ENCODE data around the gene FANCD2OS.
"Not testable (repeated sequence)": the region's sequence is repeated elsewhere in the genome, so short reads cannot be mapped to it uniquely, and the experiment has no call there.

FANCD2OS gene

DNA sequence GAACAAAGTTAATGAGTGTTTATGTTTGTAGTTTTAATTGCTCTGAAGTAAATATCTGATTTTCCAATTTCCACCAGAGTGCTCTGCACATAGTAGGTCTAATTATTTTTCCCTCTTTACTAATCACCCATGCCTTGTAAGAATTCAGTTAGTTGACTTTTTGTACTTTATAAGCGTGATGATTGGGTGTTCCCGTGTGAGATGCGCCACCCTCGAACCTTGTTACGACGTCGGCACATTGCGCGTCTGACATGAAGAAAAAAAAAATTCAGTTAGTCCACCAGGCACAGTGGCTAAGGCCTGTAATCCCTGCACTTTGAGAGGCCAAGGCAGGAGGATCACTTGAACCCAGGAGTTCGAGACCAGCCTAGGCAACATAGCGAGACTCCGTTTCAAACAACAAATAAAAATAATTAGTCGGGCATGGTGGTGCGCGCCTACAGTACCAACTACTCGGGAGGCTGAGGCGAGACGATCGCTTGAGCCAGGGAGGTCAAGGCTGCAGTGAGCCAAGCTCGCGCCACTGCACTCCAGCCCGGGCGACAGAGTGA is 33.0 kb upstream of the FANCD2OS start:
- H3K9ac ChIP-seq (ENCODE audit: low read length in 5 of 5) = no peak overlapping the region
- no peak overlapping the region for H3K27ac ChIP-seq (ENCODE audit: low read depth, low read length)
- H3K36me3 ChIP-seq (ENCODE audit: control insufficient read depth in 5 of 5, insufficient read depth in 5 of 5, low read length in 5 of 5) = no peaks in the 10 kb centered on the region
- peaks cover 5 to 34% (median 27%) of the 10 kb centered on the region in 5 donors for H3K4me1 ChIP-seq (ENCODE audit: control insufficient read depth in 5 of 5, insufficient read depth in 5 of 5, low read length in 5 of 5)
- no peaks in the 10 kb centered on the region for H3K27me3 ChIP-seq (ENCODE audit: control insufficient read depth in 5 of 5, insufficient read depth in 4 of 5, low read length in 5 of 5)
- no peaks in the 10 kb centered on the region for H3K9me3 ChIP-seq (ENCODE audit: control insufficient read depth in 5 of 5, low read length in 5 of 5)
- peak overlapping the region in 3 of 5 donors; percentile 47 to 82 (median 81) for H3K4me3 ChIP-seq (ENCODE audit: low read depth in 1 of 5, low read length in 5 of 5)

DNA sequence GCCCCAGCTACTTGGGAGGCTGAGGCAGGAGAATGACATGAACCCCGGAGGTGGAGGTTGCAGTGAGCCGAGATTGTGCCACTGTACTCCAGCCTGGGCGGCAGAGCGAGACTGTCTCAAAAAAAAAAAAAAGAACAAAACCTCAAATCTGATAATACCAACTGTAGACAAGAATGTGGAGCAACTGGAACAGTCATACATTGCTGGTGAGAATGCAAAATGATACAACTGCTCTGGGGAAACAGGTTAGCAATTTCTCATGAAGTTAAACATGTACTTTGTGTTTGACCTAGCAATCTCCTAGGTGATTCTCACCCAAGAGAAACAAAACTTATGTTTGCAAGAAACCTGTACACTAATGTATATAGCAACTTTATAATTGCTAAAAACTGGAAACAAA is 29.1 kb upstream of the FANCD2OS start:
- Histone ChIP-seq H3K4me3 (ENCODE audit: low read depth in 1 of 5, low read length in 5 of 5) (no peak overlapping the region), H3K9me3 (ENCODE audit: control insufficient read depth in 5 of 5, low read length in 5 of 5) (no peaks in the 10 kb centered on the region), H3K27ac (ENCODE audit: low read depth, low read length) (no peak overlapping the region), H3K4me1 (ENCODE audit: control insufficient read depth in 5 of 5, insufficient read depth in 5 of 5, low read length in 5 of 5) (peaks cover 0 to 7% (median 4%) of the 10 kb centered on the region in 5 donors), H3K36me3 (ENCODE audit: control insufficient read depth in 5 of 5, insufficient read depth in 5 of 5, low read length in 5 of 5) (no peaks in the 10 kb centered on the region), H3K9ac (ENCODE audit: low read length in 5 of 5) (no peak overlapping the region), H3K27me3 (ENCODE audit: control insufficient read depth in 5 of 5, insufficient read depth in 4 of 5, low read length in 5 of 5) (no peaks in the 10 kb centered on the region)

DNA sequence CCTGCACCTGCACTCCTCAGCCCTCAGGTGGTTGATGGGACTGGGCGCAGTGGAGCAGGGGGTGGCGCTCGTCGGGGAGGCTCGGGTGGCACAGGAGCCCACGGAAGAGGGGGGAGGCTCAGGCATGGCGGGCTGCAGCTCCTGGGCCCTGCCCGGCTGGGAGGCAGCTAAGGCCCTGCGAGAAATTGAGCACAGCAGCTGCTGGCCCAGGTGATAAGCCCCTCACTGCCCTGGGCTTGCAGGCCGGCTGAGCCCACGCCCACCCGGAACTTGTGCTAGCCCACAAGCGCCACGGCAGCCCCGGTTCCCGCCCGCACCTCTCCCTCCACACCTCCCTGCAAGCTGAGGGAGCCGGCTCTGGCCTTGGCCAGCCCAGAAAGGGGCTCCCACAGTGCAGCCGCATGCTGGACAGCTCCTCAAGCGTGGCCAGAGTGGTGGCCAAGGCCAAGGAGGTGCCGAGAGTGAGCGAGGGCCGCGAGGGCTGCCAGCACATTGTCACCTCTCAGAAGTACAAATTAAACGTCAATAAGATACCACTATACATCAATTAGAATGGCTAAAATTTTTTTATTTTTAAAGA is 28.5 kb upstream of the FANCD2OS start:
- Histone ChIP-seq H3K9ac (ENCODE audit: low read length in 5 of 5) (no peak overlapping the region), H3K27ac (ENCODE audit: low read depth, low read length) (no peak overlapping the region), H3K9me3 (ENCODE audit: control insufficient read depth in 5 of 5, low read length in 5 of 5) (no peaks in the 10 kb centered on the region), H3K27me3 (ENCODE audit: control insufficient read depth in 5 of 5, insufficient read depth in 4 of 5, low read length in 5 of 5) (no peaks in the 10 kb centered on the region), H3K36me3 (ENCODE audit: control insufficient read depth in 5 of 5, insufficient read depth in 5 of 5, low read length in 5 of 5) (no peaks in the 10 kb centered on the region), H3K4me3 (ENCODE audit: low read depth in 1 of 5, low read length in 5 of 5) (no peak overlapping the region), H3K4me1 (ENCODE audit: control insufficient read depth in 5 of 5, insufficient read depth in 5 of 5, low read length in 5 of 5) (peaks cover 0 to 4% (median 4%) of the 10 kb centered on the region in 5 donors)

DNA sequence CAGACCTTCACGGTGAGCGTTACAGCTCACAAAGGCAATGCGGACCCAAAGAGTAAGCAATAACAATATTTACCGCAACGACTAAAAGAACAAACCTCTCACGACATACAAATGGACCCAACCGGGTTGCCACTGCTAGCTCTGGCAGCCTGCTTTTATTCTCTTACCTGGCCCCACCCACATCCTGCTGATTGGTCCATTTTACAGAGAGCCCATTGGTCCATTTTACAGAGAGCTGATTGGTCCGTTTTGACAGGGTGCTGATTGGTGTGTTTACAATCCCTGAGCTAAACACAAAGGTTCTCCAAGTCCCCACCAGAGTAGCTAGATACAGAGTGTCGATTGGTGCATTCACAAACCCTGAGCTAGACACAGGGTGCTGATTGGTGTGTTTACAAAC is 27.8 kb upstream of the FANCD2OS start:
- H3K27me3 ChIP-seq (ENCODE audit: control insufficient read depth in 5 of 5, insufficient read depth in 4 of 5, low read length in 5 of 5); H3K9ac ChIP-seq (ENCODE audit: low read length in 5 of 5); H3K27ac ChIP-seq (ENCODE audit: low read depth, low read length); H3K4me1 ChIP-seq (ENCODE audit: control insufficient read depth in 5 of 5, insufficient read depth in 5 of 5, low read length in 5 of 5); H3K36me3 ChIP-seq (ENCODE audit: control insufficient read depth in 5 of 5, insufficient read depth in 5 of 5, low read length in 5 of 5); H3K4me3 ChIP-seq (ENCODE audit: low read depth in 1 of 5, low read length in 5 of 5); H3K9me3 ChIP-seq (ENCODE audit: control insufficient read depth in 5 of 5, low read length in 5 of 5): not testable (repeated sequence)

- no peaks in the 10 kb centered on the region for H3K27me3 ChIP-seq (ENCODE audit: control insufficient read depth in 5 of 5, insufficient read depth in 4 of 5, low read length in 5 of 5)
- H3K27ac ChIP-seq (ENCODE audit: low read depth, low read length) = no peak overlapping the region
- H3K9me3 ChIP-seq (ENCODE audit: control insufficient read depth in 5 of 5, low read length in 5 of 5) = no peaks in the 10 kb centered on the region
- peaks cover 0 to 3% (median 0%) of the 10 kb centered on the region in 5 donors for H3K4me1 ChIP-seq (ENCODE audit: control insufficient read depth in 5 of 5, insufficient read depth in 5 of 5, low read length in 5 of 5)
- no peak overlapping the region for H3K4me3 ChIP-seq (ENCODE audit: low read depth in 1 of 5, low read length in 5 of 5)
- H3K9ac ChIP-seq (ENCODE audit: low read length in 5 of 5) = no peak overlapping the region
- peaks cover 10 to 53% (median 25%) of the 10 kb centered on the region in 5 donors for H3K36me3 ChIP-seq (ENCODE audit: control insufficient read depth in 5 of 5, insufficient read depth in 5 of 5, low read length in 5 of 5)
Observed at GRCh38 chr3:10122724-10123123, 14.7 kb upstream of the FANCD2OS start.

- H3K27ac ChIP-seq (ENCODE audit: low read depth, low read length) = no peak overlapping the region
- peaks cover 3 to 14% (median 13%) of the 10 kb centered on the region in 5 donors for H3K4me1 ChIP-seq (ENCODE audit: control insufficient read depth in 5 of 5, insufficient read depth in 5 of 5, low read length in 5 of 5)
- H3K9ac ChIP-seq (ENCODE audit: low read length in 5 of 5) = no peak overlapping the region
- H3K27me3 ChIP-seq (ENCODE audit: control insufficient read depth in 5 of 5, insufficient read depth in 4 of 5, low read length in 5 of 5) = no peaks in the 10 kb centered on the region
- H3K4me3 ChIP-seq (ENCODE audit: low read depth in 1 of 5, low read length in 5 of 5) = no peak overlapping the region
- H3K9me3 ChIP-seq (ENCODE audit: control insufficient read depth in 5 of 5, low read length in 5 of 5) = no peaks in the 10 kb centered on the region
- peaks cover 7 to 37% (median 13%) of the 10 kb centered on the region in 5 donors for H3K36me3 ChIP-seq (ENCODE audit: control insufficient read depth in 5 of 5, insufficient read depth in 5 of 5, low read length in 5 of 5)
Observed at GRCh38 chr3:10121064-10121463, 13.0 kb upstream of the FANCD2OS start.

DNA sequence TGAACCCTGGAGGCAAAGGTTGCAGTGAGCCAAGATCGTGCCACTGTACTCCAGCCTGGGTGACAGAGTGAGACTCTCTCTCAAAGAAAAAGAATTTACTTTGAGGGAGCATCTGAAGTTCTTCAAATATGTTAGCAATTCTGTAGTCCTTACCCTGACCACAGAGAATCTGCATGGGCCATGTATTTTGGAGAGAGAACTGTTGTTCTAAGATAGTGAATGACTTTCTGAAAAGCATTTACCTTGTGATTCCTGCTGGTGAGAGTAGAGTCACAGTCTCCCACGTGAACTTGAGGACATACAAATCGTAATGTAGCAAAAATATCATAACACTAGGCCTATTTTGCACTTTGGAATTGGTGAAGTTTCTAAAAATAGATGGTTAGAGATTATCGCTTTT is 11.3 kb upstream of the FANCD2OS start:
- peaks cover 0 to 22% (median 4%) of the 10 kb centered on the region in 5 donors for H3K36me3 ChIP-seq (ENCODE audit: control insufficient read depth in 5 of 5, insufficient read depth in 5 of 5, low read length in 5 of 5)
- no peak overlapping the region for H3K27ac ChIP-seq (ENCODE audit: low read depth, low read length)
- H3K4me3 ChIP-seq (ENCODE audit: low read depth in 1 of 5, low read length in 5 of 5) = no peak overlapping the region

GRCh38 chr3:10116928-10117327 is 8.9 kb upstream of the FANCD2OS start:
- H3K27me3 ChIP-seq (ENCODE audit: control insufficient read depth in 5 of 5, insufficient read depth in 4 of 5, low read length in 5 of 5) = no peaks in the 10 kb centered on the region
- H3K36me3 ChIP-seq (ENCODE audit: control insufficient read depth in 5 of 5, insufficient read depth in 5 of 5, low read length in 5 of 5) = peaks cover 0 to 21% (median 4%) of the 10 kb centered on the region in 5 donors
- H3K4me3 ChIP-seq (ENCODE audit: low read depth in 1 of 5, low read length in 5 of 5) = peak overlapping the region in 2 of 5 donors; percentile 93 to 100
- H3K9me3 ChIP-seq (ENCODE audit: control insufficient read depth in 5 of 5, low read length in 5 of 5) = no peaks in the 10 kb centered on the region
- peaks cover 6 to 18% (median 16%) of the 10 kb centered on the region in 5 donors for H3K4me1 ChIP-seq (ENCODE audit: control insufficient read depth in 5 of 5, insufficient read depth in 5 of 5, low read length in 5 of 5)
- H3K9ac ChIP-seq (ENCODE audit: low read length in 5 of 5) = no peak overlapping the region
- H3K27ac ChIP-seq (ENCODE audit: low read depth, low read length) = no peak overlapping the region

More for the DNA sequence above, 11.3 kb upstream of the FANCD2OS start:
- Histone ChIP-seq H3K4me1 (ENCODE audit: control insufficient read depth in 5 of 5, insufficient read depth in 5 of 5, low read length in 5 of 5) (peaks cover 6 to 18% (median 16%) of the 10 kb centered on the region in 5 donors), H3K27me3 (ENCODE audit: control insufficient read depth in 5 of 5, insufficient read depth in 4 of 5, low read length in 5 of 5) (no peaks in the 10 kb centered on the region), H3K9me3 (ENCODE audit: control insufficient read depth in 5 of 5, low read length in 5 of 5) (no peaks in the 10 kb centered on the region), H3K9ac (ENCODE audit: low read length in 5 of 5) (no peak overlapping the region)

GRCh38 chr3:10116138-10116460 is 8.0 kb upstream of the FANCD2OS start:
- no peaks in the 10 kb centered on the region for H3K9me3 ChIP-seq (ENCODE audit: control insufficient read depth in 5 of 5, low read length in 5 of 5)
- H3K4me3 ChIP-seq (ENCODE audit: low read depth in 1 of 5, low read length in 5 of 5) = peak overlapping the region; percentile 93 to 100 (median 99)
- H3K27me3 ChIP-seq (ENCODE audit: control insufficient read depth in 5 of 5, insufficient read depth in 4 of 5, low read length in 5 of 5) = no peaks in the 10 kb centered on the region
- peaks cover 6 to 18% (median 16%) of the 10 kb centered on the region in 5 donors for H3K4me1 ChIP-seq (ENCODE audit: control insufficient read depth in 5 of 5, insufficient read depth in 5 of 5, low read length in 5 of 5)
- peak overlapping the region; percentile 32 to 88 (median 85) for H3K9ac ChIP-seq (ENCODE audit: low read length in 5 of 5)
- peak overlapping the region; percentile 86 for H3K27ac ChIP-seq (ENCODE audit: low read depth, low read length)
- peaks cover 0 to 17% (median 4%) of the 10 kb centered on the region in 5 donors for H3K36me3 ChIP-seq (ENCODE audit: control insufficient read depth in 5 of 5, insufficient read depth in 5 of 5, low read length in 5 of 5)

DNA sequence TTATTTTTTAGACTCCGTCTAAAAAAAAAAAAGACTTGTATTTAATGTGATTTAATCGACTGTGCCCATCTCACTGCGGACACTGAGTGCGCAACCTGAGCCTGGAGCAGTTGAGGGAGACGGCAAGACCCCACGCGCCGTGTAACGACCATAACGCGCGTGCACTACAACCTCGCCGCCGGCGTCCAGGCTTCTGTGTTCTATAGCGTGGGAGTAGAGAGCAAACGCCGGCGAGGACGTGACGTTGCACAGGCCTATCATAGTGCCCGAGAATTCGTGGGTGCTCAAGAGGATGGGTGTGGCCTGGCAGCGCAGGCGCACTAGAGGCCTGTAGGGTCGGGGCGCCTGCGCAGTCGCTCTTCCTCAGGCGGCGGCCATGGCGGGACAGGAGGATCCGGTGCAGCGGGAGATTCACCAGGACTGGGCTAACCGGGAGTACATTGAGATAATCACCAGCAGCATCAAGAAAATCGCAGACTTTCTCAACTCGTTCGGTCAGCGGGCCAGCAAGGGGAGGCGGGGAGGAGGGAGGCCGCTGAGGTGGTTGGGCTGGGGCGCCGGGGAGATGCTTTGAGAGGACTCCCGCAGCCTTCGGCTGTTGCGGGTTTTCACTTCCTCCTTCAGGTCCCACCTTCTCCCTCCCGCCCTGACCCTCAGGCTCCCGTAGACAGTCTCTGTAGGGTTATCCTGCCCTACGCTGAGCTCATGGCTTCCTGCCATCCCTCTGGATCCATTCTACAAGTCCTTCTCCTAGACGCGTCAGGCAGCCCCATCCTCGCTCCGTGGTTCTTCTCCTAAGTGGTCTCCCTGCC is 7.5 kb upstream of the FANCD2OS start, which contains the start of gene BRK1:
Gene BRK1, plus strand, starts transcription at position 350 of the 812 bp plus-strand sequence. Its CDS starts 27 bp downstream, at position 377.
- H3K9me3 ChIP-seq (ENCODE audit: control insufficient read depth in 5 of 5, low read length in 5 of 5) = no peaks in the 10 kb centered on the region
- peak within 1 kb of the TSS; percentile 93 to 100 (median 99) for H3K4me3 ChIP-seq (ENCODE audit: low read depth in 1 of 5, low read length in 5 of 5)
- H3K4me1 ChIP-seq (ENCODE audit: control insufficient read depth in 5 of 5, insufficient read depth in 5 of 5, low read length in 5 of 5) = peaks cover 6 to 18% (median 16%) of the 10 kb centered on the region in 5 donors
- H3K36me3 ChIP-seq (ENCODE audit: control insufficient read depth in 5 of 5, insufficient read depth in 5 of 5, low read length in 5 of 5) = peaks cover 0 to 12% (median 2%) of the 10 kb centered on the region in 5 donors
- H3K27ac ChIP-seq (ENCODE audit: low read depth, low read length) = peak within 1 kb of the TSS; percentile 86
- peak within 1 kb of the TSS; percentile 32 to 88 (median 85) for H3K9ac ChIP-seq (ENCODE audit: low read length in 5 of 5)
- peaks cover 0 to 4% (median 0%) of the 10 kb centered on the region in 5 donors for H3K27me3 ChIP-seq (ENCODE audit: control insufficient read depth in 5 of 5, insufficient read depth in 4 of 5, low read length in 5 of 5)
